AG04450 (cell line): ENCODE measurements around the gene ADGRD1. TPM values are rescaled to one million over a fixed set of nuclear protein-coding genes. Genes with fewer than 3 reads are reported as not detected.

ENCODE experiments used
- CTCF ChIA-PET: fragments of 300-600, 350-600 bp; formaldehyde crosslinking; extraction: SDS; loops from one replicate; lab custom pipeline; 2022; ENCODE audit warnings: antibody characterized with exemption, inconsistent platforms; lab: Charles Lee
- POLR2A ChIA-PET: fragments of 350-600 bp; formaldehyde crosslinking; extraction: SDS; loops from one replicate; lab custom pipeline; 2021; ENCODE audit warnings: antibody characterized with exemption, inconsistent platforms; lab: Yijun Ruan, JAX
- DNase-seq: peaks from one replicate; pipeline ENCODE4 v3.0.0-alpha.2; 2011; ENCODE audit warnings: low read depth, low spot score
- H3K27ac ChIP-seq: one replicate; pipeline ENCODE4 v1.5.1; 2012; ENCODE audit warnings: low read depth, low read length, control low read depth
- H3K27me3 ChIP-seq: one replicate; pipeline ENCODE4 v1.6.0; 2012; ENCODE audit warnings: low read length; ENCODE audit not compliant: control insufficient read depth, insufficient read depth
- H3K4me3 ChIP-seq: 2 replicates; pipeline ENCODE4 v1.5.1; 2011; ENCODE audit warnings: mild to moderate bottlenecking, low read depth, low read length, control low read depth
- H3K9me3 ChIP-seq: 2 replicates; pipeline ENCODE4 v1.5.1; 2012; ENCODE audit warnings: low read length; ENCODE audit not compliant: control insufficient read depth, insufficient read depth
- polyA plus RNA-seq: library from polyadenylated mRNA; depleted of rRNA; stranded (reverse); fragments of >200 nt; gene quantifications from 2 replicates; pipeline ENCODE4 v1.2.3, GENCODE V29; 2011
- TF ChIP-seq, protein P1 (sequence below): IDR thresholded peaks from 2 replicates; pipeline ENCODE4 v1.5.1; 2011; ENCODE audit warnings: low read depth, low read length, control low read depth, inconsistent platforms

ADGRD1 gene
- polyA plus RNA-seq, 1 experiment = 0.05 TPM

DNA sequence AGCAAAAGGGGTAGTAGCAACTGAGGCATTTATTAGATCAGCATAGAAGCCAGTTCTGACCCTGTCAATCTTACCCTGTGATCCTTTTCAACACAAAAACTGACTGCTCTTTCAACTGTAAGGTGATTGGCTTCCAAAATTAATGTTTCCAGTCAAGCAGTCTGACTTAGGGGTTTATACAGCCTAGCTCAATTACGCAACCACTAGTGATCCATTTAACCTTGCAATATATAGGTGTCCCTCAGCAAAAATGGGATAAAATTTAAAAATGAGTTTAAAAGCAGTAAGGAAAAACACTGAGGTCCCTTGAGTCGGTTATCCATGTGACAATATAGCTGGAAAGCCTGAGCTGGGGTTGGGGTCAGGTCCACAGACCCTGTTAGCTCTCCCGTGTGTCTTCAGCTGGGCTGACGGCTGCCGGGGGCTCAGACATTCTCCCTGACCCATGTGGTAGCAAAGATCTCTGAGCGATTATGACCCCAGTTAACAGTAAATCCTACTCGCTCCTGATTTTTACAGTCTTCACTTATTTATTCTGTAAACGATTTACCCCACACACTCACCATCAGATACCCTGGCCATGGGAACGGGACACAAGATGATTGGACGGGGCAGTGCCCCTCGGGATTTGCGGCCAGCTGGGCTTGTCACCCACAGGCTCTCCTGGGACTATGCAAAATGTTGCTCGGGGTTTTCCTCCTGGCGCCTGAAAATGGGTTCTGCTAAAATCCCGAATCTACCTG, 16.6 kb downstream of the ADGRD1 start:
- ChIA-PET CTCF (no interaction called here), POLR2A (no interaction called here)
- peaks cover 15% of the 10 kb centered on the region for H3K9me3 ChIP-seq
- DNase-seq = no peak
- no peaks in the 10 kb centered on the region for H3K27me3 ChIP-seq
- H3K27ac ChIP-seq = no peak overlapping the region
- no peak overlapping the region for H3K4me3 ChIP-seq
- TF ChIP-seq, protein P1, sequence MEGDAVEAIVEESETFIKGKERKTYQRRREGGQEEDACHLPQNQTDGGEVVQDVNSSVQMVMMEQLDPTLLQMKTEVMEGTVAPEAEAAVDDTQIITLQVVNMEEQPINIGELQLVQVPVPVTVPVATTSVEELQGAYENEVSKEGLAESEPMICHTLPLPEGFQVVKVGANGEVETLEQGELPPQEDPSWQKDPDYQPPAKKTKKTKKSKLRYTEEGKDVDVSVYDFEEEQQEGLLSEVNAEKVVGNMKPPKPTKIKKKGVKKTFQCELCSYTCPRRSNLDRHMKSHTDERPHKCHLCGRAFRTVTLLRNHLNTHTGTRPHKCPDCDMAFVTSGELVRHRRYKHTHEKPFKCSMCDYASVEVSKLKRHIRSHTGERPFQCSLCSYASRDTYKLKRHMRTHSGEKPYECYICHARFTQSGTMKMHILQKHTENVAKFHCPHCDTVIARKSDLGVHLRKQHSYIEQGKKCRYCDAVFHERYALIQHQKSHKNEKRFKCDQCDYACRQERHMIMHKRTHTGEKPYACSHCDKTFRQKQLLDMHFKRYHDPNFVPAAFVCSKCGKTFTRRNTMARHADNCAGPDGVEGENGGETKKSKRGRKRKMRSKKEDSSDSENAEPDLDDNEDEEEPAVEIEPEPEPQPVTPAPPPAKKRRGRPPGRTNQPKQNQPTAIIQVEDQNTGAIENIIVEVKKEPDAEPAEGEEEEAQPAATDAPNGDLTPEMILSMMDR = no peak

- TF ChIP-seq, protein P1 = no peak
- CTCF ChIA-PET = no interaction called here
Measured at GRCh38 chr12:130970908-130971233, 17.2 kb downstream of the ADGRD1 start.

DNA sequence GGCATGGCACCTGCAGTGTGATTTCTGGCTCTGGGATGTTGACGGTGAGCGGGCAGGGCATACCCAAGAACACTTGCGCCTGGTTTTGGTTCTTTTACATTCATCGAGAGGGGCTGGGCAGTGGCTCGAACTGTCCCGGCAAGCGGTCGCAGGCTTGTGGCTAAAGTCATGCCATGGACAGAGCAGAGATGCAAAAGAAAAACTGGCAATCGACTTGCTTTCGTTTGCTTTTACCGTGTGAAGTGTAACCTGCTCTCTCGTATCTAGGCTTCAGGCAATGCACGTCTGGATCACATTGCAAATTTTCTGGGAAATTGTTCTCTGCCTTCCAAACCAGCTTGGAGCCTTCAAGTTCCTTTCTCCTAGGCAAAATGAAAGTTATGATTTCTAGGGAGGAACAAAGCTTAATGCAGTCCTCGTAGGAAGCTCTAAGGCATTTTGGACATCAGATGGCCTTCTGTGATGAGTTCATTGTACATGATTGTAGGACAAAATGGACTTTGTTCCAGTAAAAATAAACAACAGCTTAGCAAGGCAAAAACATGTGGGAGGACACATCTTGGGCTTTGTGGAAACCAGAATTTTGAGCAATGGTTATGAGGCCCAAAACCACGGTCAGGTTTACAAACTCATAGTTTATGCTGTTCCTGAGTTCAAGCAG, 18.3 kb downstream of the ADGRD1 start:
- POLR2A ChIA-PET = no interaction called here
- Histone ChIP-seq H3K4me3 (no peak overlapping the region), H3K27me3 (no peaks in the 10 kb centered on the region), H3K9me3 (peaks cover 18% of the 10 kb centered on the region), H3K27ac (no peak overlapping the region)
- TF ChIP-seq, protein P1 = no peak
- no peak for DNase-seq
- CTCF ChIA-PET = no interaction called here

More at GRCh38 chr12:130970908-130971233, 17.2 kb downstream of the ADGRD1 start:
- DNase-seq = no peak
- Histone ChIP-seq H3K27ac (no peak overlapping the region), H3K27me3 (no peaks in the 10 kb centered on the region), H3K4me3 (no peak overlapping the region), H3K9me3 (peaks cover 15% of the 10 kb centered on the region)
- POLR2A ChIA-PET = no interaction called here

- ChIA-PET POLR2A (no interaction called here), CTCF (no interaction called here)
- Histone ChIP-seq H3K27me3 (no peaks in the 10 kb centered on the region), H3K27ac (no peak overlapping the region), H3K4me3 (no peak overlapping the region), H3K9me3 (peaks cover 20% of the 10 kb centered on the region)
- DNase-seq = no peak
- TF ChIP-seq, protein P1 = no peak
Measured at GRCh38 chr12:130972586-130972950, 18.9 kb downstream of the ADGRD1 start.

DNA sequence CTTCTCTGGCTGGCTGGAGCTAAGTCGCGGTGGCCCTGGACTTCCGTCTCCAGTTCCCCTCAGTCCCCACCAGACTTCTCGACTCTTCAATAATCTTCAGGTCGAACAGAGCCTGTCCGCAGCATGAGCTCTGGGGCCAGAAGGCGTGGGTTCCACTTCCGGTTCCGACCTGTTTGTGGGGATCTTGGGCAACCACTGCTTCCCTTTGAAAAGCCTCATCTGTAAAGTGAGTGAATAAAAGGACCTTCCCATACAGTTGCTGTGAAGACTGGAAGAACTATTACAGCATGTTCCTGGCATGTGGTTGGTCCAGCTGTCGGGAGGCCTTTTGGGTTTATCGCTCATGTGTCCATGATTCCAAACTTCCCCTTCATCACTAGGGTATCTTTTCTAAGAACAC, 19.4 kb downstream of the ADGRD1 start:
- Histone ChIP-seq H3K9me3 (peaks cover 21% of the 10 kb centered on the region), H3K27ac (no peak overlapping the region), H3K27me3 (no peaks in the 10 kb centered on the region), H3K4me3 (no peak overlapping the region)
- TF ChIP-seq, protein P1 = no peak
- ChIA-PET POLR2A (no interaction called here), CTCF (no interaction called here)
- DNase-seq = no peak
